SJSA1 (cell line): ENCODE results near the gene MAN1C1. TPM values are rescaled to one million over a fixed set of nuclear protein-coding genes. Genes with fewer than 3 reads are reported as not detected.

Experiments
- DNase-seq, 2 experiments: peaks; one replicate each; pipeline ENCODE4 v3.0.0-alpha.2; 2015 to 2020; ENCODE audit warnings: low spot score in 2 of 2, low read depth in 1 of 2
- H3K27ac ChIP-seq: fragments of 250-450 bp; sonication (Bioruptor Pico); 2 replicates; pipeline ENCODE4 v1.5.1; 2020; ENCODE audit warnings: mild to moderate bottlenecking, moderate library complexity
- H3K27me3 ChIP-seq: fragments of 250-450 bp; sonication (Bioruptor Pico); replicated peaks from 2 replicates; pipeline ENCODE4 v1.5.1; 2020; ENCODE audit warnings: mild to moderate bottlenecking, moderate library complexity
- H3K36me3 ChIP-seq: fragments of 250-450 bp; sonication (Bioruptor Pico); 2 replicates; pipeline ENCODE4 v1.5.1; 2020; ENCODE audit warnings: mild to moderate bottlenecking
- H3K4me1 ChIP-seq: fragments of 250-450 bp; sonication (Bioruptor Pico); replicated peaks from 2 replicates; pipeline ENCODE4 v1.6.1; 2021; ENCODE audit warnings: mild to moderate bottlenecking
- H3K4me3 ChIP-seq: fragments of 250-450 bp; sonication (Bioruptor Pico); 2 replicates; pipeline ENCODE4 v1.5.1; 2020; ENCODE audit warnings: mild to moderate bottlenecking
- H3K9me3 ChIP-seq: fragments of 250-450 bp; sonication (Bioruptor Pico); replicated peaks from 2 replicates; pipeline ENCODE4 v1.5.1; 2020; ENCODE audit warnings: mild to moderate bottlenecking
- total RNA-seq: library from RNA; depleted of rRNA; stranded (reverse); fragments of >200 nt; shearing (Covaris generic); gene quantifications from 2 replicates; pipeline ENCODE4 v1.2.3, GENCODE V29; 2014

The MAN1C1 gene
- total RNA-seq, 1 experiment from 2014 or later, result not detected

DNA sequence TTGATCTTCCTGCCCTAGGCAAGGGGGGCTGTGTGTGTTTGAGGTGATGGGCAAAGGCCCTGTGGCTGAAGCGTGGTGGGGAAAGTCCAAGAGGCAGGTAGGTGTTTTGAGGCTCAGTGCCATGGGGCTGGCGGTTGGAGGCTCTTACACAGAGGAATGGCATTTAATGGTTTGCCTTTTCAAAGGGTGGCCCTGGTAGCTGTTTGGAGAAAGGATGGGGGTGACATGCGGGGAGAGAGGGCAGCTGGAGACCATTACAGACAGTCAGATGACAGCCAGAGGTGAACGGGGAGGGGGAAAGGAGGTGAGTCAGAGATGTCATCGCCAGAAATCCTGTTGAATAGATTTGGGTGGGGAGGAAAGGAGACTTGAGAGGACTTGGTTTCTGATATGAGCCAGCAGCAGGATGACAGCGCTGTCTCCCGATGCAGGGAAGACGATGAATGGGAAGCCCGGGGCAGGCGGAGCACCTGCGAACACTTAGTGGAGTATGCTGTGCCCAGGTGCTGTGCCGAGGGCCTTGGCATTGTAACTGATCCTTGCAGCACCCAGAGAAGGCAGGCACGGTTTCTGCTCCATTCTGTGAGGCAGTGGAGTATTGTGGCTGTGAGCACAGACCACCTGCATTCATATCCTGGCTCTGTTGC lies 56.3 kb downstream of the MAN1C1 start:
- Histone ChIP-seq H3K9me3 (no peaks in the 10 kb centered on the region), H3K4me3 (no peak overlapping the region), H3K36me3 (no peaks in the 10 kb centered on the region), H3K27ac (no peak overlapping the region), H3K4me1 (no peaks in the 10 kb centered on the region), H3K27me3 (no peaks in the 10 kb centered on the region)
- no peak for DNase-seq

DNA sequence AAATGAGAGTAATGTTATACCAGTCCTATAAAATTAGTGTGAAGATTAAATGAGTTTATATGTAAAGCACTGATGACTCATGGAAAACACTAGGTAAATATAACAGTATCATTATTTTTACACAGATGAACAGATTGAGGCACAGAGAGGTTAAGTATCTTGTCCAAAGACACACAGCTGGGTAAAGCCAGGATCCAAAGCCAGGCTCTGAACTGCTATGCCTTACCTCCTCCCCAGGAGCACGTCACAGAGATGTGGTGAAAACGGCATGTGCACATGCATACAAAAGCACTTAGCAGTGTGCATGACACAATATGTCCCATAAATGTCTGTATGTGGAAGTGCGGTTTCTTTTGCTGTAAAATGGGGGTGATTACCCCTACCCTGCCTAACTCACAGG lies 56.9 kb downstream of the MAN1C1 start:
- Histone ChIP-seq H3K27ac (no peak overlapping the region), H3K4me3 (no peak overlapping the region), H3K36me3 (no peaks in the 10 kb centered on the region), H3K27me3 (peaks cover 3% of the 10 kb centered on the region; the same call in 1 of the 2 replicates), H3K9me3 (no peaks in the 10 kb centered on the region), H3K4me1 (no peaks in the 10 kb centered on the region)
- DNase-seq, result no peak

- DNase-seq, result no peak
- no peaks in the 10 kb centered on the region for H3K36me3 ChIP-seq
- no peaks in the 10 kb centered on the region for H3K9me3 ChIP-seq
- H3K27ac ChIP-seq, result no peak overlapping the region
- H3K4me3 ChIP-seq, result no peak overlapping the region
- H3K4me1 ChIP-seq, result no peaks in the 10 kb centered on the region
- peaks cover 7% of the 10 kb centered on the region; the same call in 1 of the 2 replicates for H3K27me3 ChIP-seq
Observed at GRCh38 chr1:25673962-25674806, 57.6 kb downstream of the MAN1C1 start.

DNA sequence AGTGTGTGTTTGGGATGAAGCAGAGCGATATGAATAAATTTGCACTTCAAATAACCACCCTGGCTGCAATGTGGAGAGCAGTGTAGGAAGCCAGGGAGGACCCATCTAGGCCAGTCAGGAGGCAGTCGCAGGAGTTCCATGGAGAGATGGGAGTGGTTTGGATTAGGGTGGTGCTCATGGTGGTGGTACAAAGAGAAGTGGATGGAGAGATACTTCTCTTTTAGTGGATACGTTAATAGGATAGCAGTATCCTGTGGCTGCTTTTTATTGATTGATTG lies 58.2 kb downstream of the MAN1C1 start:
- DNase-seq, result no peak
- H3K27ac ChIP-seq, result no peak overlapping the region
- H3K4me3 ChIP-seq, result no peak overlapping the region
- H3K4me1 ChIP-seq, result no peaks in the 10 kb centered on the region
- H3K27me3 ChIP-seq, result peaks cover 7% of the 10 kb centered on the region; the same call in 1 of the 2 replicates
- H3K9me3 ChIP-seq, result no peaks in the 10 kb centered on the region
- no peaks in the 10 kb centered on the region for H3K36me3 ChIP-seq

DNA sequence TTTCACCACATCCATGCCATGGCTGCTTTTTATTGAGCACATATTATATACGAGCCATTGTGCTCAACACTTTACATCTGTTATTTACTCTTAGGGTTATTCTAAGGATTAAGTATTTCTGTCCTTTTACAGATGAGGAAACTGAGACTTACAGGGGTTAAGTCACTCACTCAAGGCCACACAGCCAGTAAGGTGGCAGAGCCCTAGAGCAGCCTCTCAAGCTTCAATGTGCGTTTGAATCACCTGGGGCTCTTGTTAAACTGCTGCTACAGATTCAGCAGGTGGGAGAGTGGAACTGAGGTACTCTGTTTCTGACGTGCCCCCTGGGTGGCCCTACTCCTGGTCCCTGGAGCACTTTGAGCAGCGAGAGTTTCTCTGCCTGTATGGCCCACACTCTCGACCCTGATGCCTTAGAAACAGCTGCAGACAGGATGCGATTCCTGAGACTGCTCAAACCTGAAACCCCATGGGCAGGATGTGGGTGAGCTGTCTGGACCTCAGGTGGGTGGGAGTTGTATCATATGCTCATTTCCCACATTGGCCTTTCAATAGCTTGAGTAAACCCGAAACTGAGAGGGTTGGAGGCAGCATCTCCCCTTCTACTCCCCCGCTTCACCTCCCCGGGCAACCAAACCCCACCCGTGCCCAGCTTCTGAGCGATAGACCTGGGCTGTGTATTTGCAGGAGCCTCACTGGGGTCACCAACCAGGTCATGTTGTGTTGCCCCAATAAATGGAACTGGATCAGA lies 59.3 kb downstream of the MAN1C1 start:
- no peak for DNase-seq
- no peaks in the 10 kb centered on the region for H3K9me3 ChIP-seq
- H3K27me3 ChIP-seq, result peaks cover 7% of the 10 kb centered on the region; the same call in 1 of the 2 replicates
- H3K4me3 ChIP-seq, result no peak overlapping the region
- H3K27ac ChIP-seq, result no peak overlapping the region
- H3K4me1 ChIP-seq, result no peaks in the 10 kb centered on the region
- H3K36me3 ChIP-seq, result no peaks in the 10 kb centered on the region

GRCh38 chr1:25676488-25676887 lies 59.9 kb downstream of the MAN1C1 start:
- Histone ChIP-seq H3K9me3 (no peaks in the 10 kb centered on the region), H3K27me3 (peaks cover 7% of the 10 kb centered on the region; the same call in 1 of the 2 replicates), H3K4me3 (no peak overlapping the region), H3K4me1 (no peaks in the 10 kb centered on the region), H3K27ac (no peak overlapping the region), H3K36me3 (no peaks in the 10 kb centered on the region)
- no peak for DNase-seq

DNA sequence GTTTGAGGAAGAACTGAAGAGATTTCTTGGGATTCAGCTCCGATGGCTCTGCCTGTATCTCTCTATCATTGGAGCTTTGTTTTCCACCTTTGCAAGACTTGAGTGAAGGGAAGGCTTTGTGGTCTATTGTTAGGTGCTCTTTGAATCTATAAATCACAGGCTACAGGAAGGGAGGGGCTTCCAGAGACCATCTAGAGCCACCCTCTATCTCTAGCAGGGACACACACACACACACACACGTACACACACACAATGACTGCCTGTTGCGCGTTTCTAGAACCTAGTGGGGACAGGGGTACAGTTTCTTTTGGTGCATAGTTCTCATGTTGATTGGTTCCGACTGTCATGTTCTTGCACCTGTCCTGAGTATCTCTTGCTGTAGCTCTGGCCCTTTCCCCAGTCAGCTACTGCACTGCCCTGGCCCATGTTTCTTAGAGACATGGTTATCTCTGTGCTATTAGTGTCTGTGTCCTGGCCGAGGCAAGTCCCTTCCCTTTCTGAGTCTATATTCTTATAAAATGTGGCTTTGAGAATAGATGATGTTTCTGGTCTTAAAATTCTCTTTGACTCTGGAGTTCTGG lies 60.7 kb downstream of the MAN1C1 start:
- no peaks in the 10 kb centered on the region for H3K4me1 ChIP-seq
- H3K36me3 ChIP-seq, result no peaks in the 10 kb centered on the region
- H3K9me3 ChIP-seq, result no peaks in the 10 kb centered on the region
- H3K4me3 ChIP-seq, result no peak overlapping the region
- no peak overlapping the region for H3K27ac ChIP-seq
- DNase-seq, result no peak
- H3K27me3 ChIP-seq, result peaks cover 7% of the 10 kb centered on the region; the same call in 1 of the 2 replicates

DNA sequence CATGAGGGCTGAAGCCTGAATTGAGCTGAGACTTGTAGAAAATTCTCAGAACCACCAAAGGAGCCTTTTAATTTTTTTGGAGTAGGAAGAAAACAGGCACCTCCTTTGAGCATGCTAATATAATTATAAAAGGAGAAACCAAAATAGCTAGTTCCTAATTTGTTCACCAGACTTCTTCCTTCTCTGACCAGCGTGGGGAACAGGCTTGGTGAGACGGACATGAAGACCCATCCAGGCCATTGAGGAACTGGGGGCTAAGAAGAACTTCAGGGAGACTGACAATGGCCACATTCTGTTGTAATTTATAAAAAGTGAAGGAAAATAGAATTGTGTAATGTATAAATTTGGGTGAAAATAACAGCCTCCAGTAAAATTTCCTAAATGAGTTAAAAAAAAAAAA lies 62.6 kb downstream of the MAN1C1 start:
- Histone ChIP-seq H3K4me3 (no peak overlapping the region), H3K36me3 (no peaks in the 10 kb centered on the region), H3K9me3 (no peaks in the 10 kb centered on the region), H3K4me1 (no peaks in the 10 kb centered on the region), H3K27ac (no peak overlapping the region), H3K27me3 (peaks cover 7% of the 10 kb centered on the region; the same call in 1 of the 2 replicates)
- DNase-seq, result no peak

- Histone ChIP-seq H3K27me3 (peaks cover 7% of the 10 kb centered on the region; the same call in 1 of the 2 replicates), H3K27ac (no peak overlapping the region), H3K36me3 (no peaks in the 10 kb centered on the region), H3K9me3 (no peaks in the 10 kb centered on the region), H3K4me3 (no peak overlapping the region), H3K4me1 (no peaks in the 10 kb centered on the region)
- no peak for DNase-seq
Observed at GRCh38 chr1:25680701-25681100, 64.1 kb downstream of the MAN1C1 start.

- H3K4me1 ChIP-seq, result no peaks in the 10 kb centered on the region
- no peak for DNase-seq
- H3K27me3 ChIP-seq, result peaks cover 7% of the 10 kb centered on the region; the same call in 1 of the 2 replicates
- no peaks in the 10 kb centered on the region for H3K36me3 ChIP-seq
- H3K9me3 ChIP-seq, result no peaks in the 10 kb centered on the region
- H3K4me3 ChIP-seq, result no peak overlapping the region
- H3K27ac ChIP-seq, result no peak overlapping the region
Observed at GRCh38 chr1:25682059-25682601, 65.5 kb downstream of the MAN1C1 start.

- no peak overlapping the region for H3K4me3 ChIP-seq
- H3K9me3 ChIP-seq, result no peaks in the 10 kb centered on the region
- H3K36me3 ChIP-seq, result no peaks in the 10 kb centered on the region
- H3K27ac ChIP-seq, result no peak overlapping the region
- DNase-seq, result no peak
- peaks cover 5% of the 10 kb centered on the region; the same call in 1 of the 2 replicates for H3K27me3 ChIP-seq
- no peaks in the 10 kb centered on the region for H3K4me1 ChIP-seq
Observed at GRCh38 chr1:25683177-25683576, 66.6 kb downstream of the MAN1C1 start.

- no peak overlapping the region for H3K4me3 ChIP-seq
- no peaks in the 10 kb centered on the region for H3K36me3 ChIP-seq
- H3K27ac ChIP-seq, result no peak overlapping the region
- no peaks in the 10 kb centered on the region for H3K4me1 ChIP-seq
- H3K9me3 ChIP-seq, result no peaks in the 10 kb centered on the region
- no peak for DNase-seq
- peaks cover under 1% of the 10 kb centered on the region; the same call in 1 of the 2 replicates for H3K27me3 ChIP-seq
Observed at GRCh38 chr1:25683731-25684130, 67.1 kb downstream of the MAN1C1 start.

DNA sequence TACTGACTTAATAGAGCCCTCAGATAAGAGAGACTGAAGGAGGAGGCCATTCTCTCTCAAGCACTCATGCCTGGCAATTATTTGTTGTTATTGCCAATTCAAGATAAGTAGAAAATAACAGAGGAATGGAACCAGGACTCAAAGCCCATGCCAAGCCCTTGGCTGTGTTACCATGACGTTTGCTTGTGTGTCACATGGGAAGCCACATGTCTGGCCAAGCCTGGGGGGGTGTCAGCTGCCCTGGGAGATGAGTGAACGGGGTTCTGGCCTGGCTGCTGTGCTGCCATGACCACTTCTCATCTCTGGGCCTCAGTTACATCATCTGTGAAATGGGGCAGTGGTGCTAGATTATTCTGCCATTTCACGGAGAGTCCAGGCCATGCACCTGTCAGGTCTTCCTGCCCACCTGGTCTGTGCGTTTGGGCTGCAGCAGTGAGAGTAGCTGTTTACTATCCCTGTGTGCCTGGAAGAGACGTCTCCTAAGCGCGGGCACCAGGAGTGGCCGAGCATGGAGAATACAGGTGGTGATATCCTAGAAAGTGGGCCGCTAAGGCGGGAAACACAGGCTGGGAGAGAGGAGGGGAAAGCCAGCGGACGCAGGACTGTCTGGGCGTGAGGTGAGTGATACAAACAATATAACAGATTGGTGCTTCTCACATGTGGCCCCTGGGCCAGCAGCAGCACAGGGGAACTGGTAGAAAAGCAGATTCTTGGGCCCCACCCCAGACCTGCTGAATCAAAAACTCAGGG lies 67.8 kb downstream of the MAN1C1 start:
- Histone ChIP-seq H3K27me3 (no peaks in the 10 kb centered on the region), H3K36me3 (no peaks in the 10 kb centered on the region), H3K9me3 (no peaks in the 10 kb centered on the region), H3K27ac (no peak overlapping the region), H3K4me3 (no peak overlapping the region), H3K4me1 (no peaks in the 10 kb centered on the region)
- DNase-seq, result no peak
